Kidney (tissue), 14 donors: Measurements from ENCODE around the gene CPTP. TPM values are rescaled to one million over a fixed set of nuclear protein-coding genes. Genes with fewer than 3 reads are reported as not detected.

Experiments
- DNase-seq, 5 donors: peaks; one replicate each; pipeline ENCODE4 v3.0.0-alpha.2; 2013 to 2020
- FAIRE-seq: peaks from 2 replicates; lab custom pipeline; 2012; peaks lifted over from hg19 to GRCh38; lab: Jason Lieb, UNC
- H3K27ac ChIP-seq, 2 donors: one replicate each; pipeline ENCODE4 v1.7.0; 2013; ENCODE audit warnings: low read depth in 2 of 2, low read length in 2 of 2, inconsistent platforms in 1 of 2
- H3K27me3 ChIP-seq: one replicate; pipeline ENCODE4 v1.7.1; 2013; ENCODE audit warnings: low read length, inconsistent platforms; ENCODE audit not compliant: control insufficient read depth, insufficient read depth
- H3K36me3 ChIP-seq, 3 donors: one replicate each; pipeline versions ENCODE4 v1.7.0 to v1.7.1; 2013; ENCODE audit warnings: low read length in 3 of 3, control low read depth in 1 of 3, inconsistent platforms in 1 of 3; ENCODE audit not compliant: insufficient read depth in 3 of 3, control insufficient read depth in 2 of 3
- H3K4me1 ChIP-seq, 3 donors: one replicate each; pipeline versions ENCODE4 v1.7.0 to v1.7.1; 2013; ENCODE audit warnings: low read length in 3 of 3, inconsistent platforms in 1 of 3, low read depth in 1 of 3; ENCODE audit not compliant: control insufficient read depth in 2 of 3, insufficient read depth in 2 of 3
- H3K4me3 ChIP-seq, 3 donors: one replicate each; pipeline versions ENCODE4 v1.7.0 to v1.8.1; 2013; ENCODE audit warnings: low read length in 3 of 3, control low read depth in 1 of 3, inconsistent platforms in 1 of 3
- H3K9ac ChIP-seq, 3 donors: one replicate each; pipeline versions ENCODE4 v1.7.0 to v1.7.1; 2013; ENCODE audit warnings: low read length in 3 of 3, control low read depth in 1 of 3, inconsistent platforms in 1 of 3
- H3K9me3 ChIP-seq, 3 donors: one replicate each; pipeline versions ENCODE4 v1.7.0 to v1.7.1; 2013; ENCODE audit warnings: low read length in 3 of 3, control low read depth in 1 of 3, inconsistent platforms in 1 of 3; ENCODE audit not compliant: control insufficient read depth in 2 of 3, insufficient read depth in 1 of 3
- CTCF ChIP-seq: IDR thresholded peaks from 3 replicates; pipeline ENCODE4 v1.5.1; 2012; ENCODE audit warnings: mild to moderate bottlenecking, moderate library complexity, borderline replicate concordance; ENCODE audit not compliant: insufficient read depth; ENCODE audit errors: extremely low read depth
- intact Hi-C: fragments of 100-400 bp; cut with DNase I; formaldehyde crosslinking; loops from one replicate; pipeline ENCODE4 v1.11.1; 2022
- polyA plus RNA-seq: library from polyadenylated mRNA; stranded (reverse); fragments of 350-450 nt; fragmentation: Illumina TruSeq; extraction: RNeasy Lipid Tissue Mini Kit (QIAGEN cat#74804); gene quantifications from one replicate; pipeline ENCODE4 v1.2.3, GENCODE V29; 2014; ENCODE audit warnings: low read depth, low replicate concordance; ENCODE audit not compliant: insufficient read depth
- total RNA-seq: library from RNA; stranded (reverse); fragmentation: NEBNext Ultra II Directional; extraction: Animal tissue kit (Norgen Biotek cat#: 25700); gene quantifications from one replicate; pipeline ENCODE4 v1.2.1, GENCODE V29; 2021
- donor health status: control.
- donor health status: control.
- donor health status: control.
- donor health status: control.
- donor health status: control.
- donor health status: DM: yes; HTN: yes; CAD: no.
- donor health status: Normal renal cell carcinoma (clear cell type).

Gene CPTP
- total and polyA plus RNA-seq, 2 donors from 2014 or later, result 21.9 to 51.5 TPM

GRCh38 chr1:1308756-1309250, 15.8 kb upstream of the CPTP start:
- intact Hi-C loops, result no loop called here

GRCh38 chr1:1309251-1310108, 15.1 kb upstream of the CPTP start:
- DNase-seq (peak in 2 of 5 donors; percentile 32 to 74), FAIRE-seq (no peak)
- Histone ChIP-seq H3K36me3 (peaks cover 0 to 10% (median 7%) of the 10 kb centered on the region in 3 donors), H3K27me3 (no peaks in the 10 kb centered on the region), H3K9me3 (no peaks in the 10 kb centered on the region), H3K4me1 (peaks cover 0 to 33% (median 12%) of the 10 kb centered on the region in 3 donors), H3K4me3 (peak overlapping the region; percentile 6 to 64 (median 45)), H3K27ac (no peak overlapping the region), H3K9ac (peak overlapping the region in 1 of 3 donors; percentile 80)
- intact Hi-C loops, result no loop called here
- no peak for TF ChIP-seq CTCF

More at GRCh38 chr1:1308756-1309250, 15.8 kb upstream of the CPTP start:
- Histone ChIP-seq H3K27ac (peak overlapping the region; percentile 85 to 89), H3K9ac (peak overlapping the region in 2 of 3 donors; percentile 32 to 80), H3K27me3 (no peaks in the 10 kb centered on the region), H3K9me3 (no peaks in the 10 kb centered on the region), H3K36me3 (peaks cover 0 to 7% (median 6%) of the 10 kb centered on the region in 3 donors), H3K4me3 (peak overlapping the region; percentile 26 to 64 (median 45)), H3K4me1 (peaks cover 0 to 36% (median 12%) of the 10 kb centered on the region in 3 donors)
- no peak for TF ChIP-seq CTCF
- FAIRE-seq (no peak), DNase-seq (peak in 1 of 5 donors; percentile 90)

DNA sequence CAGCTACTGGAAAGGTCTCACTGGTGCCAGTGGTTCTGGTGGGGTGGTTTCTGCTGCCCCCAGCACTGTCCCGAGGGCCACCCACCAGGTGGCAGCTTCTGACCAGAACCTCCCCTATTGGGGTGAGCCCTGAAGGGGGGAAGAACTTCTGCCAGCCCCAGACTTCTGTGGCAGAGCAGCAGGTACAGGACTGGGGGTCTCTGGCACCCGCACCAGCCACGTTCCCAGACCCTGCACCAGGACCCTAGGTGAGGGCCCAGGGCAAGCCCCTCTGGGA, 14.6 kb upstream of the CPTP start:
- no peaks in the 10 kb centered on the region for H3K27me3 ChIP-seq
- TF ChIP-seq CTCF, result no peak
- no peaks in the 10 kb centered on the region for H3K9me3 ChIP-seq
- no peak overlapping the region for H3K27ac ChIP-seq
- no peak overlapping the region for H3K9ac ChIP-seq
- FAIRE-seq (no peak), DNase-seq (no peak)
- intact Hi-C loops, result no loop called here
- peaks cover 0 to 28% (median 12%) of the 10 kb centered on the region in 3 donors for H3K4me1 ChIP-seq
- H3K36me3 ChIP-seq, result peaks cover 0 to 15% (median 11%) of the 10 kb centered on the region in 3 donors
- no peak overlapping the region for H3K4me3 ChIP-seq
